ENCODE data around the gene UNC5C.

The UNC5C gene

DNA sequence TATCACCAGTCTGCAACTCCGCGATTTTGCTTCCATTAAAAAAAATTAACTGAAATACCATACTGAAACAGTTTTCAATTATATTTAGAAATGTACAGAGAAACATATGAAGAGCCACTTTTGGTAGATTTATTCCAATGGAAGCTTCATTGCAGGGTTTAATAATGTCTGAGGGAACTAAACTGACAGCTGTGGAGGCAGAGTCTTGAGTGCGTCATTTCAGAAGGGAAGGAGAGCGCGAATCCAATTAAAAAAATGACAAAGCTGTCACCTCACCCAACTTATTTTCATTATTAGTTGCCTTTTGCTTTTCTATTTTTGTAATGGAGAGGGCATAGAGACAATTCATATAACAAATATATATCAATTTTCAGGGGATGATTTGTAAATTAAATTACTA, 104.0 kb downstream of the UNC5C start:
- no peak overlapping the region for H3K4me3 ChIP-seq (replicated peaks; ENCODE audit: low read depth, low read length)
- no peak for DNase-seq (ENCODE audit: extremely low read depth, low read depth)
- TF ChIP-seq, protein P1, sequence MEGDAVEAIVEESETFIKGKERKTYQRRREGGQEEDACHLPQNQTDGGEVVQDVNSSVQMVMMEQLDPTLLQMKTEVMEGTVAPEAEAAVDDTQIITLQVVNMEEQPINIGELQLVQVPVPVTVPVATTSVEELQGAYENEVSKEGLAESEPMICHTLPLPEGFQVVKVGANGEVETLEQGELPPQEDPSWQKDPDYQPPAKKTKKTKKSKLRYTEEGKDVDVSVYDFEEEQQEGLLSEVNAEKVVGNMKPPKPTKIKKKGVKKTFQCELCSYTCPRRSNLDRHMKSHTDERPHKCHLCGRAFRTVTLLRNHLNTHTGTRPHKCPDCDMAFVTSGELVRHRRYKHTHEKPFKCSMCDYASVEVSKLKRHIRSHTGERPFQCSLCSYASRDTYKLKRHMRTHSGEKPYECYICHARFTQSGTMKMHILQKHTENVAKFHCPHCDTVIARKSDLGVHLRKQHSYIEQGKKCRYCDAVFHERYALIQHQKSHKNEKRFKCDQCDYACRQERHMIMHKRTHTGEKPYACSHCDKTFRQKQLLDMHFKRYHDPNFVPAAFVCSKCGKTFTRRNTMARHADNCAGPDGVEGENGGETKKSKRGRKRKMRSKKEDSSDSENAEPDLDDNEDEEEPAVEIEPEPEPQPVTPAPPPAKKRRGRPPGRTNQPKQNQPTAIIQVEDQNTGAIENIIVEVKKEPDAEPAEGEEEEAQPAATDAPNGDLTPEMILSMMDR (IDR thresholded peaks at IDR 0.05; ENCODE audit: low read depth, low read length, missing control alignments), result no peak

DNA sequence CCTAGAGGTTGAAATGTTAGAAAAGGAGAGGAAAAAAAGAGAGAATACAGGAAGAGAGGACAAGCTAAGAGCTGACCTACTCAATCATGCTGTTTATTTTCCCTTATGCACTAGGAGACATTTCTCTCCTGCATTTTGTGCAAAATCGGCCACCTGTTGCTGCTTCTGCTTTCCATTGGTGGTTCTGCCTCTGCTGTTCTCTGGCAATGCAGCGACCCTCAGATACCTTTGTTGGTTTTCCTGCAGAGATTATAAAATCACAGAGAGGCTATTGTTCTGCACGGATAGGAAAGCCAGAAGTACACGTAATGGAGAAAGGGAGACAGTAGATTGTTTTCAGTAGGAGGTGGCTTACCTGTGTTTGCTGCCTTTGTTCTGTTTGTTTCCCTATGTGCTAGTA, 108.9 kb downstream of the UNC5C start:
- TF ChIP-seq, protein P1 (IDR thresholded peaks at IDR 0.05; ENCODE audit: low read depth, low read length, missing control alignments), result no peak
- no peak overlapping the region for H3K4me3 ChIP-seq (replicated peaks; ENCODE audit: low read depth, low read length)
- no peak for DNase-seq (ENCODE audit: extremely low read depth, low read depth)

DNA sequence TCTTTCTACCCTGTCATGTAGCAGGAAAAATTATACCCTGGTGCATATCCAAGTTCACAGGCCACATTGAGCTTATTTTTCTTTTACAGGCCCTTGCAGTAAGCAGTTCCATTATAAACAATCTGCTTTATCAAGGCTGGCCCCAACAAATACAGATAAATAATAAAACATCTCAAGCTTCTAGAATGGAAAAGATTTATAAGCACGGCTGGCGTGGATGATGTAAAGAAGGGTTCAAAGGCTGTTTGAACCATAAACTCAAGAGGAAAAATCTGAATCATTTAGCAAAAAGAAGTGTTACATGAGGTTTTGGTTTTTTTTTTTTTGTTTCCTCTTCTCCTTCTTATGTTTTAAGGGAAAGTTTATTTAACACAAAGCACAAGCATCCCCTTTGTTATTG, 109.7 kb downstream of the UNC5C start:
- H3K4me3 ChIP-seq (replicated peaks; ENCODE audit: low read depth, low read length), result no peak overlapping the region
- TF ChIP-seq, protein P1 (IDR thresholded peaks at IDR 0.05; ENCODE audit: low read depth, low read length, missing control alignments), result no peak
- no peak for DNase-seq (ENCODE audit: extremely low read depth, low read depth)

DNA sequence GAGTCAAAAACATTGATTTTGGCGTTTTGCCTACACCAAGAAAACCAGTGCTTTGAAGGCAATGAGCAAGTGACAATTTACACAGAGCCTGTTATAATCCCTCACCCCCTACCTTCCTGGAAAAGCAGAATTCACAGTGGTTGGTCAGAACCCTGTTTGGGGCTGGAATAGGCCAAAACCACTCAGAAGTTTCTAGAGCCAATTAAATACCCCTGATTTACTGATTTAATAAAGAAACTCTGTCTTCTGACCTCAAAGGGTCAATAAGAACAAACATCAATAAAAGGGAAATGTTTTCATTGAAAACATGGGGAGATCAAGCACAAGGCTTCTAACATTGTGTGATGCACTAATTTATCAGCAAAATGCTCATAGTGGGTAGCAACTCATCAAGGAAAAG, 116.3 kb downstream of the UNC5C start:
- TF ChIP-seq, protein P1 (IDR thresholded peaks at IDR 0.05; ENCODE audit: low read depth, low read length, missing control alignments), result no peak
- no peak for DNase-seq (ENCODE audit: extremely low read depth, low read depth)

DNA sequence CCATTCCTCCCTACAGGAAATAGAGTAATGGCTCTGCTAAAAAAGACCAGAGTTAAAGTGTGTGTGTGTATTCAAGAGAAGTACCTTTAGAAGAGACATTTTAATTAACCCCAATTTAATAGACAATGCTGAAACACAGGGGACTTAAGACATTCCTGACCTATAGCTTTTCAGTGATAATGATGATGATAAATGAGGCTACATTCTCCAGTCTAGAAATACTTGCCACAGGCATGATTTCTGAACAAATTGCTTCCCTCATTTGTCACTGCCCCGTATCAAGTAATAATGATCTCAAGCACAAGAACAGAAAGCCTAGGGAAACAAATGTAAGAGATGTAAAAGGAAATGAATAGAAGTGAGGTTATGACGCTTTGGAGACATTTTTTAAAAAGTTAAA, 117.1 kb downstream of the UNC5C start:
- no peak for DNase-seq (ENCODE audit: extremely low read depth, low read depth)
- TF ChIP-seq, protein P1 (IDR thresholded peaks at IDR 0.05; ENCODE audit: low read depth, low read length, missing control alignments), result no peak
- H3K4me3 ChIP-seq (replicated peaks; ENCODE audit: low read depth, low read length), result no peak overlapping the region

More for the DNA sequence above, 116.3 kb downstream of the UNC5C start:
- no peak overlapping the region for H3K4me3 ChIP-seq (replicated peaks; ENCODE audit: low read depth, low read length)

DNA sequence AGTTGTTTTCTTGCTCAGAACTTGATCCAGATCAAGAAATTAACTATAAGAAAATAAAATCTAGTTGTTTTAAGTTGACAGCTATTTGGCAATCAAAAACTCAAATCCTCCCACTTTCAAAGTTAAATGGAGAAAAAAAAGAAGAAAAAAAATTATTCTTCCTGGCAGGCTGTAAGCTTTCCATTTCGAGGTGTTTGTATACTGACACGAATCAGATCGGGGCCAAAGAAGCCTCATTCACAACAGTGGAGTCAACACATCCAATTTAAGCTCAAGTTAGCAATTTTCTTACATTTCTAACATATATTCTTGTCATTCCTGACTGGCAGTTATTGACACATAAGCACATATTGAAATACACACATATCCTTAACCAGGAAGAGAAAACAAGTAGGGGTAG, 119.4 kb downstream of the UNC5C start:
- TF ChIP-seq, protein P1 (IDR thresholded peaks at IDR 0.05; ENCODE audit: low read depth, low read length, missing control alignments), result no peak
- no peak for DNase-seq (ENCODE audit: extremely low read depth, low read depth)

More for the DNA sequence above, 119.4 kb downstream of the UNC5C start:
- no peak overlapping the region for H3K4me3 ChIP-seq (replicated peaks; ENCODE audit: low read depth, low read length)
